ENCODE data around the gene EFNA5.
A peak's percentile ranks its signal among the peaks of the same experiment; 100 is the strongest.

Gene EFNA5

GRCh38 chr5:107636555-107636954 is 34.2 kb downstream of the EFNA5 start:
- no peak for FAIRE-seq

DNA sequence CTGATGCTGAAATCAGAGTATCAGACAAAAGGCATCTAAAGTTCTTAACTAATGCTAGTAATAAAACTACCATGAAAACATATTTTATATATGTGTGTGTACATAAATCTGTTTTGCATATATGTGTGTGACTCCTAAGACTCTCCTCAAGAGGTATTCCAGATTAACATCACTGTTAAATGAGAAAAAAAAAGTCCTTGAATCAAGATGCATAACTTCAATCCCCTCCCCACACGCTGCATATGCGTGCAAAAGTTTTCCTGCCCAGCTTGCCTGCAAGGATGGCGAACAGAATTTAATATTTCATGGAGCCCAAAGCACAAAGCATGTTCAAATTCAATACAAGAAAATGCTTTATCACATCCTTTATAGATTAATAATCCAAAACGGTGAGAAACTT is 34.7 kb downstream of the EFNA5 start:
- FAIRE-seq, result no peak

GRCh38 chr5:107634981-107635848 is 35.5 kb downstream of the EFNA5 start:
- FAIRE-seq, result no peak

- FAIRE-seq, result peak; percentile 64
These were observed 37.4 kb downstream of the EFNA5 start for GRCh38 chr5:107633171-107633901.

DNA sequence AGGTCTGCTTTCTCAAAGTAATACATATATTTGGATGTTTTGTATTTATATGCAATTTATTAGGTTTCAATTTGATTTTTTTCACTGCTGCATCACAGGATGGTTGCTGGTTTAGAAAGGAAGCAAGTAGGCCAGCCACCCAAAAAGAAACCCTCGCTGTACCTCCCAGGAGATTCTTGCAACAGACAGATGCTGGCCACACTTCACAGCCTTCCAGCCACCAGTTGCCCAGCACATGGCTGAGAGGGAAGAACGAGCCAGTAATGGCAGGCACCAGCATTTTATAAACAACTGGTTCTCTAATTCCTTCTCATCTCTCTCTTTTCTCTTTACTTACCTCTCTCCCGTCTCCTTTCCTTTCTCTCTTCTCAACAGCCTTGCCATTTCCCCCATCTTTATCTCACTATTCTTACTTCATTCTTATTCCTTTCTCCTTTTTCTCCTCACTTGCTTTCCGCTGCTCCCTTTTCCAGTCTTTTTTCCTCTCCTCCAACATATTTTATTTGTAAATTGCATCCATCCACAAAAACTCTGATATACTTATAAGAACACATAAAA is 38.9 kb downstream of the EFNA5 start:
- FAIRE-seq, result no peak

DNA sequence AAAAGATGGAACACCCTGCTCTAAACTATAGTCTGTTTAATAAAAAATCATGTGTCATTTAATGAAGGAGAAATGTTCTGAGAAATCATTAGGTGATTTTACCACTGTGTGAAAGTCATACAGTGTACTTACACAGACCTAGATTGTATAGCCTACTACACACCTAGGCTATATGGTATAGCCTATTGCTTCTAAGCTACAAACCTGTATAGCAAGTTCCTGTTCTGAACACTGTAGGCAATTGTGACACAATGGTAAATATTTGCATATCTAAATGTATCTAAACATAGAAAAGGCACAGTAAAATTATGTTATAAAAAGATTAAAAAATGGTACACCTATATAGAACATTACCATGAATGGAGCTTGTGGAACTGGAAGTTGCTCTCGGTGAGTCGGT is 40.6 kb downstream of the EFNA5 start:
- FAIRE-seq, result no peak

GRCh38 chr5:107624235-107624634 is 46.5 kb downstream of the EFNA5 start:
- FAIRE-seq, result no peak

DNA sequence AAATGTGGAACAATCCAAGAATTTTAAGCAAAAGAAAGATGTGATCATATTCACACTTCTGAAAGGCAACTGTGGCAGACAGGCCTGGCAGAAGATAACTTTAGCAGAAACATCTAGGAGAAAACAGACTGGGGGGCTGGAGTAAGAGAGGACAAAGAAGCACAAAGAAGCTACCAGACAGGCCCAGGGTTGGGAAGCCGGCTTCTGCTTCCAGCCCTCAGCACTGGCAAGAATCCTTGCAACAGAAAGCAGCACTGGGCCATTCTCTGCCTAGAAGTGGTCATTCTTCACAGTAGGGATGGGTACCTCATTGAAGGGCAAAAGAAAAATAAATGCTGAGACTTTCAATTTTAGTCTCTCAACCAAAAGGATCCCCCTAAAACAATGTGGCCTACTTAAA is 49.6 kb downstream of the EFNA5 start:
- FAIRE-seq, result no peak

GRCh38 chr5:107619781-107620180 is 51.0 kb downstream of the EFNA5 start:
- no peak for FAIRE-seq

DNA sequence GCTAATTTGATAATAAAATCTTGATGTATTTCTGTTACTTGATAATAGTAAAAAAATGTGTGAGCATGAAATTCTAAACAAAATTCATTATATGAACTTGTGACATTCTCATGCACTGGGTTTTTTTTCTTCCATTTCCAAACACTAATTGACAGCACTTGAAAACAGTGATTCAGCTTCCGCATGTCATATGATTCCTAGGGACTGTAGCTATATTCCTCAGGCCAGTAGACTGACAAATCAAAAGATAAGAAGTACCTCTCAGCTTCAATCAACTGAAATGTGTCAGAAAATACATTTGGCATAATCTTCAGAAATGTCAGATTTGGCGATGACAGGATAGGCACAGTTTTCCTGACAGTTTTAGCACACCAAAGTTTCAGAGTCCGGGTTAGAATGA is 52.5 kb downstream of the EFNA5 start:
- FAIRE-seq, result no peak

DNA sequence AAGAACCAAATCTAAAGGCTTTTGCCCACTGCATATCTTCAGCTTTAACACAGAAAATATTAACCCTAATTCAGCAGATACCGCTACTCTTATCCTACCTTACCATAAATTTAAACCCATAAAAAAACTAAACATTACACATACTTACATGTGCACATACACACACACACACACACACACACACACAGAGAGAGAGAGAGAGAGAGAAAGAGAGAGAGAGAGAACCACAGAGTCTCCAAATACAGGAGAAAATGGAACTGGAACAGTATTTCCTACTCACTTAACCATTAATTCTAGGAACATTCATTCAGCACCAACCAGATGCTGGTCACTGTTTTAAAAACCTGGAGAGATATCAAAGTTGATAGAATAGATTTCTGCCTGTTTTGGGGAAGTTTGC is 53.7 kb downstream of the EFNA5 start:
- no peak for FAIRE-seq

DNA sequence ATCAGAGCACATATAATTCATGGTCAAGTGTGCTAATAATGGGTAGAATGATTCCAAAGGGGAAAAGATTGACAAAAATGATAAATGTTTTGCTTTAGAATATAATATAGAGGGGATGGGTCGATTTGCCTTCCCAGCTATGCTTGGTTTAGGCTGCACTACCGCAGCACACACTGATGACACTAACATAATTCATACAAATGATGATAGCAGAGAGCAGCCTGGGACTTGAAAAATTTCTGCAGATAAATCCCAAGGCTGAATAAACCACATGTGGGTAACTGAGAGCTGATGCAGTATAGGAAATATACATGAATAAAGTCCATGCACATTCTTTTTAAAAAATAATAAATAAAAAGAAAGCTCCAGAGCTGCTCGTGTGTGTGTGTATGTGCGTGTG is 54.5 kb downstream of the EFNA5 start:
- FAIRE-seq, result no peak

DNA sequence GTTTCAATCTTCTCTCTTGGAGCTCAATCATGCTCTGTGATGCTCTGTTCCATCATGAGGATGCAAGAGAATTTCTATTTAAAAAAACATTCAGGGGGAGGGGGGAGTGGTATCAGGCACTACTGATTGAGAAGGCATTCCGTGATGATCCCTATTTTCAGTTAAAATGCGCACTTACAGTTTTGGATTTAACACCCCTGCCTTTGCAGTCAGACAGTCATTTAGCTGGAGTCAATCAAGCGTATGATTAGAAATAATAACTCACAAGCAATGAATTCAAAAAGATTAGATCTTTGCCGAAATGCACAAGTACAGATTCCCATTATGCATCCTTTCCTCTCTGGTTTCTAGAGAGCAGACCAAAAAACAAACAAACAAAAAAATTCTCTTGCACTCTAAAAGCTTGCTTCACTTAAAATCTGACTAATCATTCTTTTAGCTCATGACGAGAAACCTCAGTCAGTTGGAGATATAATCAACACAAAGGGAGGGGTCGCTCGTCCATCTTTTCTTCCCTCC is 55.4 kb downstream of the EFNA5 start:
- no peak for FAIRE-seq

GRCh38 chr5:107612541-107612940 is 58.2 kb downstream of the EFNA5 start:
- no peak for FAIRE-seq

GRCh38 chr5:107610798-107611197 is 59.9 kb downstream of the EFNA5 start:
- no peak for FAIRE-seq

- no peak for FAIRE-seq
These were observed 62.9 kb downstream of the EFNA5 start for GRCh38 chr5:107607671-107608345.

- no peak for FAIRE-seq
These were observed 63.5 kb downstream of the EFNA5 start for GRCh38 chr5:107607196-107607595.

DNA sequence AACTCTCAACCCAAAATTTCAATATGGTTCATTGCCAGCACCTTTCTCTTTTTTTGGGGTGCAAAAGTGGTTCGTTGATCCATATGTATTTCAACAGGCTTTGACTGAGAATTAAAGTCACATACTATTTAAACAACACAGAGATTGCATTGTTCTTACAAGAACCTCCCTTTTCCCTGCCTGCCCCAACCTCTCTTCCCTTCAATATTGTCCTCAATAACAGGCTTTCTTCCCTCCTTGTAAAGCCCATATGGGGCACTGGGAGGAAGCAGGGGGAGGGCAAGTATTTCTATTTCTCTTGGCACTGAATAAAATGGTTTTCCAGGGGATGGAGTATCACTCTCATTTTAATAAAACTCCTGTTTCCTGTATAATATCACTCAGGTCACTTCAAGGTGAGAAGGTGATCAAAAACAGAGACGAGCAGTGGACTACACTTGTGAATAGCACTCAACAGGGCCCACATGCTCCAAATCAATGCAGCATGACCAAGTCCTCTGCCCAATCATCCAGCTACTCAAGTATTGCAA is 65.1 kb downstream of the EFNA5 start:
- no peak for FAIRE-seq

GRCh38 chr5:107604990-107605389 is 65.7 kb downstream of the EFNA5 start:
- FAIRE-seq, result no peak

- FAIRE-seq, result no peak
These were observed 66.4 kb downstream of the EFNA5 start for GRCh38 chr5:107604146-107604910.

DNA sequence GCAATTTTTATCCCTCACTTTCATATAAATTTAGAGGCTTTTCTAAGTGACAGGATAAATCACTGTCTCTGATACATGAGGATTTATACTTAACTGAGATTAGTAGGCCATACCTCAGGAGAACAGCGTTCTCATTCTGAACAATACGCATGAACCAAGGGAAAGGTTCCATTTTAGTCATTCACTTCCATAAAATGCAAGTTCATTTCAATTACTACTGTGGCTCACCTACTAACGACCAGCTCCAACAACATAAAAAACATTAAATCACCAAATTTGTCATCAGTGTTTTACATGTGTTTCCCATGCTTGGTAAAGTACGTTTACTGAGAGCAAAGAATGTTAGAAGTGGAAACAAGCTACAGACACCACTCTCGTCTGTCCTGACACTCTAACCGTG is 67.4 kb downstream of the EFNA5 start:
- FAIRE-seq, result no peak

- no peak for FAIRE-seq
These were observed 67.8 kb downstream of the EFNA5 start for GRCh38 chr5:107602896-107603295.
